ENCODE data around the gene LENG1. TPM values are rescaled to one million over a fixed set of nuclear protein-coding genes. Genes with fewer than 3 reads are reported as not detected.

LENG1 gene
- polyA plus RNA-seq, 4 donors, result 6.7 to 11.1 (median 9.6) TPM

DNA sequence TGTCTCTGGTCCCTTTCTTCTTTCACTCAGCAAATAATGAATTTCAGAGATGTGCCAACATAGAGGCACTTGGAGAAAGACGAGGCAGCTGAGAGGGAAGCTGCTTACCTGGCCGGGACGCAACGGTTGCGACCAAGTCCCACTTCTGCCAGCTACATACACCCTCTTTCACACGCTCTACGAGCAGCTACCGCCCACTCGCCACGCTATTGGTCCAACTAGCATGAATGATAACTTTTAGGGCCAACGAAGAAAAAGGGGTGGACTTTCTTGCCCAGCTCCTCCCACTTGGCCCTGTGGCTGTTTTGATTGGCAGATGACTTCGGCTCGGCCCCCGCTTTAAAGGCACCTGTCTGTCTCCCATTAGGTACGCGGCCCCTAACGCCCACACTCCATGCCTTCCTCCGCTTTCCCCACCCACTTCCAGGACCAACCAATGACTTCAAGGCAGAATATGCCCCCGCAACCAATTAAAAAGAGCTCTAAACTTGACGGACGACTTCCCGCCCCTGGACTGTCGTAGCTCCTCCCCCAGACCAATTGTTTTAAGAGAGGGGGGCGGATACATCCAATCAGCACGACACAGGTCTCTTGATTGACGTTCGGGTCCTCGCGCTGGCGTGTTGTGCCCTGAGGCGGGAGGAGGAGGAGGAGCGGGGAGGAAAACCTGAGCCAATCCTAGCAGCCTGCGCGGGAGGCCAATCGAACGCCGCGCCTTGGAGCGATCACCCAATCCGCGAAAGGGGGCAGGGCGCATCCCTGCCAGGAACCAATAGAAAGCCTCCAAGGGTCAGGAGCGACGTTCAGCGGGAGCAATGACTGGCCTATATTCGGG, 22.4 kb downstream of the LENG1 start:
- DNase-seq, result peak; percentile 100
- peak; percentile 98 for FAIRE-seq
- Histone ChIP-seq H3K36me3 (ENCODE audit: control insufficient read depth in 3 of 3, insufficient read depth in 2 of 3, low read depth in 1 of 3, low read length in 3 of 3) (peaks cover 0 to 39% (median 0%) of the 10 kb centered on the region in 3 donors), H3K27me3 (ENCODE audit: control insufficient read depth in 3 of 3, insufficient read depth in 3 of 3, low read length in 3 of 3) (no peaks in the 10 kb centered on the region), H3K4me3 (ENCODE audit: low read depth in 1 of 3, low read length in 3 of 3) (peak overlapping the region in 2 of 3 donors; percentile 83 to 100), H3K4me1 (ENCODE audit: control insufficient read depth in 3 of 3, insufficient read depth in 2 of 3, low read depth in 1 of 3, low read length in 2 of 3) (peaks cover 0 to 25% (median 6%) of the 10 kb centered on the region in 3 donors), H3K27ac (ENCODE audit: low read depth in 1 of 3, low read length in 2 of 3) (peak overlapping the region; percentile 5 to 55 (median 16)), H3K9me3 (ENCODE audit: control insufficient read depth in 2 of 2, insufficient read depth in 1 of 2, low read depth in 1 of 2, low read length in 1 of 2) (no peaks in the 10 kb centered on the region)
- WGBS, 3 donors, result 0 to 1% (median 0%) methylated on average over 45 to 46 of the region's 46 CpGs

DNA sequence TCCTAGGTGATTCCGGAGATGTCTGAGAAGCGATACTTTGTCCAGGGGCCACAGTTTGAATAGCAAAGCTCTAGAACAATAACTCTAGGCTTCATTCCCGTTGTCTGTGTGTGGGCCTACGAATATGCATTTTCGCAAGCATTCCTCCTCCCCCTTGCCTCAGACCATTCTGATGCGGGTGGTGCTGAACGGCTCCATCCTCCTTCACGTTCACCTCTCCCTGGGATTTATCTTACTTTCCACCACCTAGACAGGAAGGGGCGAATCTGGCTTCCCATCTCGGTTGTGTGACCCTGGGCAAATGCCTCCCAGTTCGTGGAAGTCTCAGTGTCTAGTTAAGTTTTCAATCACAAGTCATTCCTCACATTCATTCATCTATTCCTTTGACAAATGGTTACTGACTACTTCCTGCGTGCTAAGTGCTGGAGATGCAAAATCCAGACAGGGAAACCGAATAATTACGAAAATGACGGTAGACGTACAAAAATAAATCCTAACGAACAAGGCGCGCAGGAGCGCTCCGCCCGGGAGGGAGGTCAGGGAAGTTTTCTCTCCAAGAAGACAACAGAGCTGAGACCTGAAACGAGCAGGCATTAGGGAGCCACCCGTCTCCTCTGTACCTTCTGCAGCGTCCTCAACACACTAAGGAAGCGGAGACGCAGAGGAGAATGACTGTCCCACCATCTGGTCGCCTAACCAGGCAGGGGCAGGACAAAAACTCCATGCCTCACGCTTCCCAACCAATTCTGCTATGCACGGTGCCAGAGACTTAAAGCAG, 23.2 kb downstream of the LENG1 start:
- Histone ChIP-seq H3K9me3 (ENCODE audit: control insufficient read depth in 2 of 2, insufficient read depth in 1 of 2, low read depth in 1 of 2, low read length in 1 of 2) (no peaks in the 10 kb centered on the region), H3K4me3 (ENCODE audit: low read depth in 1 of 3, low read length in 3 of 3) (peak overlapping the region in 2 of 3 donors; percentile 46), H3K36me3 (ENCODE audit: control insufficient read depth in 3 of 3, insufficient read depth in 2 of 3, low read depth in 1 of 3, low read length in 3 of 3) (peaks cover 0 to 42% (median 0%) of the 10 kb centered on the region in 3 donors), H3K27ac (ENCODE audit: low read depth in 1 of 3, low read length in 2 of 3) (peak overlapping the region; percentile 5 to 55 (median 16)), H3K27me3 (ENCODE audit: control insufficient read depth in 3 of 3, insufficient read depth in 3 of 3, low read length in 3 of 3) (no peaks in the 10 kb centered on the region), H3K4me1 (ENCODE audit: control insufficient read depth in 3 of 3, insufficient read depth in 2 of 3, low read depth in 1 of 3, low read length in 2 of 3) (peaks cover 0 to 19% (median 6%) of the 10 kb centered on the region in 3 donors)
- 2 to 4% (median 3%) methylated on average over 30 of the region's 30 CpGs for WGBS, 3 donors
- no peak for FAIRE-seq
- peak; percentile 19 to 25 for DNase-seq

DNA sequence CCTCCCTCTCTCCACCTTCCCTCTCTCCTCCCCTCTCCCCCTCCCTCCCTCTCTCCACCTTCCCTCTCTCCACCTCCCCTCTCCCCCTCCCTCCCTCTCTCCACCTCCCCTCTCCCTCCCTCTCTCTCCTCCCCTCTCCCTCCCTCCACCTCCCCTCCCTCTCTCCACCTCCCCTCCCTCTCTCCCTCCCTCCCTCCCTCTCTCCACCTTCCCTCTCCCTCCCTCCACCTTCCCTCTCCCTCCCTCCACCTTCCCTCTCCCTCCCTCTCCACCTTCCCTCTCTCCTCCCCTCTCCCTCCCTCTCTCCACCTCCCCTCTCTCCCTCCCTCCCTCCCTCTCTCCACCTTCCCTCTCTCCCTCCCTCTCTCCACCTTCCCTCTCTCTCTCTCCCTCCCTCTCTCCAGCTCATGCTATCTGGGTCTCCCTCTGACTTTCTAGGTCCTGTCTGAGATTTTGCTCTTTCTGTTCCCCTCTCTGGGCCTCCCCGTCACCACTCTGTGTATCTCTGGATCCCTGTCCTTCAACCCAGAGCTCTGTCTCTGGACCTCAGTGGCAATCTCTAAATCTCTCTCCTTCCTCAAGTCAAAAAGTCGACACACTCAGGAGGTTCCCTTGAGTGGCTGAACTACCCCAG, 25.4 kb downstream of the LENG1 start:
- 59 to 75% (median 60%) methylated on average over 2 of the region's 2 CpGs for WGBS, 3 donors

DNA sequence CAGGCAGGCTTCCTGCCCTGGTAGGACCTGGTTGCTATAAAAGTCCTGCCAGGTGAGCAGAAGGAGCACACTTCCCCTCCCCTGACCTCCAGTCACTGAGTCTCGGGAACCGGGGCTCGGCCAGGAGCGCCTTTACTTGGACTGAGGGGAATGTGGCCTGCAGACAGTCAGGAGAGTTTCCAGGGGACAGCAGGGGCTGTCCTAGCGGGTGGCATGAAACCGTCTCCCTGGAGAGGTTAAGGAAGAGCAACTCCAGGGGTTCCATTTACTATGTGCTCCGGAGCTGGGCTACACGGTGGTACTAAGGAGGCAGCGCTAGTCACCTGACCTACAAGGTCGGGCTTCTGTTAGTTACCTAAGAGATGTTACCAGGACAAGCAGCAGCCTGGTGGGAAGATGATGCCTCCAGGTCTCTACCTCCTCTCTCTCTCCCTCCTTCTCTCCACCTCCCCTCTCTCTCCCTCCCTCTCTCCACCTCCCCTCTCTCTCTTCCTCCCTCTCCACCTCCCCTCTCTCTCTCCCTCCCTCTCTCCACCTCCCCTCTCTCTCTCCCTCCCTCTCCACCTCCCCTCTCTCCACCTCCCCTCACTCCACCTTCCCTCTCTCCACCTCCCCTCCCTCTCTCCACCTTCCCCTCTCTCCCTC, 26.1 kb downstream of the LENG1 start:
- Histone ChIP-seq H3K9me3 (ENCODE audit: control insufficient read depth in 2 of 2, insufficient read depth in 1 of 2, low read depth in 1 of 2, low read length in 1 of 2) (no peaks in the 10 kb centered on the region), H3K27me3 (ENCODE audit: control insufficient read depth in 3 of 3, insufficient read depth in 3 of 3, low read length in 3 of 3) (no peaks in the 10 kb centered on the region), H3K36me3 (ENCODE audit: control insufficient read depth in 3 of 3, insufficient read depth in 2 of 3, low read depth in 1 of 3, low read length in 3 of 3) (peaks cover 4 to 39% (median 8%) of the 10 kb centered on the region in 3 donors), H3K27ac (ENCODE audit: low read depth in 1 of 3, low read length in 2 of 3) (no peak overlapping the region), H3K4me3 (ENCODE audit: low read depth in 1 of 3, low read length in 3 of 3) (no peak overlapping the region), H3K4me1 (ENCODE audit: control insufficient read depth in 3 of 3, insufficient read depth in 2 of 3, low read depth in 1 of 3, low read length in 2 of 3) (peaks cover 0 to under 1% (median 0%) of the 10 kb centered on the region in 3 donors)
- WGBS, 3 donors, result 78 to 82% (median 80%) methylated on average over 10 of the region's 10 CpGs
- DNase-seq (no peak), FAIRE-seq (no peak)

More for the DNA sequence above, 25.4 kb downstream of the LENG1 start:
- Histone ChIP-seq H3K9me3 (ENCODE audit: control insufficient read depth in 2 of 2, insufficient read depth in 1 of 2, low read depth in 1 of 2, low read length in 1 of 2) (no peaks in the 10 kb centered on the region), H3K27me3 (ENCODE audit: control insufficient read depth in 3 of 3, insufficient read depth in 3 of 3, low read length in 3 of 3) (no peaks in the 10 kb centered on the region), H3K4me1 (ENCODE audit: control insufficient read depth in 3 of 3, insufficient read depth in 2 of 3, low read depth in 1 of 3, low read length in 2 of 3) (peaks cover 0 to 7% (median 4%) of the 10 kb centered on the region in 3 donors), H3K4me3 (ENCODE audit: low read depth in 1 of 3, low read length in 3 of 3) (no peak overlapping the region), H3K36me3 (ENCODE audit: control insufficient read depth in 3 of 3, insufficient read depth in 2 of 3, low read depth in 1 of 3, low read length in 3 of 3) (peaks cover 0 to 37% (median 4%) of the 10 kb centered on the region in 3 donors), H3K27ac (ENCODE audit: low read depth in 1 of 3, low read length in 2 of 3) (no peak overlapping the region)
- no peak for FAIRE-seq
- no peak for DNase-seq

DNA sequence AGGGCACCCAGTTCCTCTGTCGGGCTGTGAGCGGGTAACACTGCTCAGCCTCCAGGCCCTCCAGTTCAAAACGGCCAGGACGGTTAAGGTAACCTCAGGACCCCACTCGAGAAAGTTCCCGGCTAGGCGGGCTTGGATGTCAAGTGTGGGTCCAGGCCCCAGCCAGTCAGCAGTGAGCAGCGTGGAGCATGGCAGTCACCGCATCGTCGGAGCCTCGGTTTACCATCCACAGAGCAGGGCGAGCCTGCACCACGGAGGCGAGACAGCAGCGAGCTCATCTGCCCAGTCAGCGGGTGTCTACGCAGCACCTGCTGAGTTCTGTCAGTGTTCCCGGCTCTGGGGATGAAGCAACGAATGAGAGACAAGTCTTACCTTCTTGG, 29.9 kb downstream of the LENG1 start:
- WGBS, 3 donors, result 97 to 98% (median 97%) methylated on average over 20 of the region's 20 CpGs
- no peak overlapping the region for H3K27ac ChIP-seq (ENCODE audit: low read depth in 1 of 3, low read length in 2 of 3)
- no peaks in the 10 kb centered on the region for H3K27me3 ChIP-seq (ENCODE audit: control insufficient read depth in 3 of 3, insufficient read depth in 3 of 3, low read length in 3 of 3)
- H3K4me1 ChIP-seq (ENCODE audit: control insufficient read depth in 3 of 3, insufficient read depth in 2 of 3, low read depth in 1 of 3, low read length in 2 of 3), result no peaks in the 10 kb centered on the region
- no peaks in the 10 kb centered on the region for H3K9me3 ChIP-seq (ENCODE audit: control insufficient read depth in 2 of 2, insufficient read depth in 1 of 2, low read depth in 1 of 2, low read length in 1 of 2)
- no peak for DNase-seq
- H3K4me3 ChIP-seq (ENCODE audit: low read depth in 1 of 3, low read length in 3 of 3), result no peak overlapping the region
- FAIRE-seq, result no peak
- H3K36me3 ChIP-seq (ENCODE audit: control insufficient read depth in 3 of 3, insufficient read depth in 2 of 3, low read depth in 1 of 3, low read length in 3 of 3), result peaks cover 20 to 75% (median 23%) of the 10 kb centered on the region in 3 donors

DNA sequence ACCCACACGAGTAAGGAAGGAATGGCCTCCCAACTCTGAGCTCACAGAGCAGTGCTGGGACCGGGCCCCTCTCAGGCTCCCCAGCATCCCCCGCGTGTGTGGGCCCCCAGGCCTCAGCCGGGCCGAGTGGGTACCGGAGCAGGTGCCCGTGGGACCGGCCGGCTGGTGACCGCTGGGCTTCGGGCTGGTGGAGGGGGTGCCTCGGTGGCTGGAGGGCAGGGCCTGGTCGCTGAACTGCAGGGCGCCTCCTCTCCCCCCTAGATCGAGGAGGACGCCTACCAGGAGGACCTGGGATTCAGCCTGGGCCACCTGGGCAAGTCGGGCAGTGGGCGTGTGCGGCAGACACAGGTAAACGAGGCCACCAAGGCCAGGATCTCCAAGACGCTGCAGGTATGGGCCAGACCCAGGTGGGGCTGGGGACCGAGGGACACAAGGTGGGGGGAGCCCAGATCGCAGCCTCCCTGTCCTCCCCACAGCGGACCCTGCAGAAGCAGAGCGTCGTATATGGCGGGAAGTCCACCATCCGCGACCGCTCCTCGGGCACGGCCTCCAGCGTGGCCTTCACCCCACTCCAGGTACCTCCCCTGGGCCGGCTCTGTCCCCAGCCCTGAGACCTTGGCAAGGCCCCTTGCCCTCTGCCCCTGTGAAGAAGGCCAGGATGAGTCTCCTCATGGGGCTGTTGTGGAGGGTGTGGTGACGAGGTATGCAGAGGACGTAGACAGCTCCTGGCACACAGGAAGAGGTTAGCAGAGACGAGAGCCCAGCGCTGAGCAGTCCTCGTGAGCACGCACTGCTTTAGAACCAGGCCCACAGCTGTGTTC, 30.5 kb downstream of the LENG1 start:
- no peak for DNase-seq
- no peak for FAIRE-seq
- H3K27me3 ChIP-seq (ENCODE audit: control insufficient read depth in 3 of 3, insufficient read depth in 3 of 3, low read length in 3 of 3), result no peaks in the 10 kb centered on the region
- no peak overlapping the region for H3K4me3 ChIP-seq (ENCODE audit: low read depth in 1 of 3, low read length in 3 of 3)
- no peaks in the 10 kb centered on the region for H3K9me3 ChIP-seq (ENCODE audit: control insufficient read depth in 2 of 2, insufficient read depth in 1 of 2, low read depth in 1 of 2, low read length in 1 of 2)
- peaks cover 21 to 81% (median 23%) of the 10 kb centered on the region in 3 donors for H3K36me3 ChIP-seq (ENCODE audit: control insufficient read depth in 3 of 3, insufficient read depth in 2 of 3, low read depth in 1 of 3, low read length in 3 of 3)
- H3K4me1 ChIP-seq (ENCODE audit: control insufficient read depth in 3 of 3, insufficient read depth in 2 of 3, low read depth in 1 of 3, low read length in 2 of 3), result no peaks in the 10 kb centered on the region
- no peak overlapping the region for H3K27ac ChIP-seq (ENCODE audit: low read depth in 1 of 3, low read length in 2 of 3)
- 95 to 97% (median 96%) methylated on average over 39 to 41 of the region's 41 CpGs for whole genome bisulfite sequencing, 3 donors

DNA sequence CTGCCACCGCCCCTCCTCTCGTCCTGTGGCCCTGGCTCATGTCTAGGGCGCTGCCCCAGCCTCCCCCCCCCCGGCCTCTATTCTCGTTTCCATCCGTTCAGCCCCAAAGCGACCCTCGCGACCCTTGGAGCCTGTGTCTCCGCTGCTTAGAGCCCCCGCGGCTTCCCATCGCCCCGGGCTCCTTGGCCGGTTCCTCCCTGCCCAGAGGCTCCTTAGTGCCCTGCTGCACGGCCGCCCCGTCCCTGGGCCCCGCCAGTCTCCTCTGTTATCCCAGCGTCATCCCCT, 31.1 kb downstream of the LENG1 start:
- H3K36me3 ChIP-seq (ENCODE audit: control insufficient read depth in 3 of 3, insufficient read depth in 2 of 3, low read depth in 1 of 3, low read length in 3 of 3), result peaks cover 25 to 85% (median 27%) of the 10 kb centered on the region in 3 donors
- FAIRE-seq (no peak), DNase-seq (no peak)
- H3K27ac ChIP-seq (ENCODE audit: low read depth in 1 of 3, low read length in 2 of 3), result no peak overlapping the region
- H3K4me1 ChIP-seq (ENCODE audit: control insufficient read depth in 3 of 3, insufficient read depth in 2 of 3, low read depth in 1 of 3, low read length in 2 of 3), result no peaks in the 10 kb centered on the region
- H3K4me3 ChIP-seq (ENCODE audit: low read depth in 1 of 3, low read length in 3 of 3), result no peak overlapping the region
- no peaks in the 10 kb centered on the region for H3K9me3 ChIP-seq (ENCODE audit: control insufficient read depth in 2 of 2, insufficient read depth in 1 of 2, low read depth in 1 of 2, low read length in 1 of 2)
- no peaks in the 10 kb centered on the region for H3K27me3 ChIP-seq (ENCODE audit: control insufficient read depth in 3 of 3, insufficient read depth in 3 of 3, low read length in 3 of 3)
- 90 to 96% (median 94%) methylated on average over 18 to 20 of the region's 20 CpGs for WGBS, 3 donors

Data from small intestine (tissue), 7 donors.